IPS-18a (cell line): Measurements from ENCODE around the gene FHDC1.
"Not testable (repeated sequence)": the region's sequence is repeated elsewhere in the genome, so short reads cannot be mapped to it uniquely, and the experiment has no call there.

Experiments used
- H3K27ac ChIP-seq: one replicate; pipeline ENCODE4 v1.5.1; 2013; ENCODE audit warnings: low read length
- H3K27me3 ChIP-seq: one replicate; pipeline ENCODE4 v1.6.1; 2013; ENCODE audit warnings: mild to moderate bottlenecking, low read length; ENCODE audit not compliant: control insufficient read depth, insufficient read depth
- H3K36me3 ChIP-seq: one replicate; pipeline ENCODE4 v1.6.1; 2013; ENCODE audit warnings: low read depth, low read length; ENCODE audit not compliant: control insufficient read depth
- H3K4me1 ChIP-seq: one replicate; pipeline ENCODE4 v1.6.1; 2013; ENCODE audit warnings: low read depth, low read length; ENCODE audit not compliant: control insufficient read depth
- H3K4me3 ChIP-seq: one replicate; pipeline ENCODE4 v1.5.1; 2013; ENCODE audit warnings: low read length
- H3K9ac ChIP-seq: one replicate; pipeline ENCODE4 v1.6.1; 2013; ENCODE audit warnings: mild to moderate bottlenecking, low read length, moderate library complexity
- H3K9me3 ChIP-seq: one replicate; pipeline ENCODE4 v1.6.1; 2013; ENCODE audit warnings: low read depth, low read length; ENCODE audit not compliant: control insufficient read depth

The FHDC1 gene, protein sequence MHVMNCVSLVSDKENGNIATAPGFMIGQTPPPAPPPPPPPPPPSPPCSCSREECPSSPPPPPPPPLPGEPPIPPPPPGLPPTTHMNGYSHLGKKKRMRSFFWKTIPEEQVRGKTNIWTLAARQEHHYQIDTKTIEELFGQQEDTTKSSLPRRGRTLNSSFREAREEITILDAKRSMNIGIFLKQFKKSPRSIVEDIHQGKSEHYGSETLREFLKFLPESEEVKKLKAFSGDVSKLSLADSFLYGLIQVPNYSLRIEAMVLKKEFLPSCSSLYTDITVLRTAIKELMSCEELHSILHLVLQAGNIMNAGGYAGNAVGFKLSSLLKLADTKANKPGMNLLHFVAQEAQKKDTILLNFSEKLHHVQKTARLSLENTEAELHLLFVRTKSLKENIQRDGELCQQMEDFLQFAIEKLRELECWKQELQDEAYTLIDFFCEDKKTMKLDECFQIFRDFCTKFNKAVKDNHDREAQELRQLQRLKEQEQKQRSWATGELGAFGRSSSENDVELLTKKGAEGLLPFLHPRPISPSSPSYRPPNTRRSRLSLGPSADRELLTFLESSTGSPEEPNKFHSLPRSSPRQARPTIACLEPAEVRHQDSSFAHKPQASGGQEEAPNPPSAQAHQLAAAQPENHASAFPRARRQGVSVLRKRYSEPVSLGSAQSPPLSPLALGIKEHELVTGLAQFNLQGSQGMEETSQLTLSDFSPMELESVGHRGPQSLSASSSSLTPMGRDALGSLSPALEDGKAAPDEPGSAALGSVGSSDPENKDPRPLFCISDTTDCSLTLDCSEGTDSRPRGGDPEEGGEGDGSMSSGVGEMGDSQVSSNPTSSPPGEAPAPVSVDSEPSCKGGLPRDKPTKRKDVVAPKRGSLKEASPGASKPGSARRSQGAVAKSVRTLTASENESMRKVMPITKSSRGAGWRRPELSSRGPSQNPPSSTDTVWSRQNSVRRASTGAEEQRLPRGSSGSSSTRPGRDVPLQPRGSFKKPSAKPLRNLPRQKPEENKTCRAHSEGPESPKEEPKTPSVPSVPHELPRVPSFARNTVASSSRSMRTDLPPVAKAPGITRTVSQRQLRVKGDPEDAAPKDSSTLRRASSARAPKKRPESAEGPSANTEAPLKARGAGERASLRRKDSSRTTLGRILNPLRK

DNA sequence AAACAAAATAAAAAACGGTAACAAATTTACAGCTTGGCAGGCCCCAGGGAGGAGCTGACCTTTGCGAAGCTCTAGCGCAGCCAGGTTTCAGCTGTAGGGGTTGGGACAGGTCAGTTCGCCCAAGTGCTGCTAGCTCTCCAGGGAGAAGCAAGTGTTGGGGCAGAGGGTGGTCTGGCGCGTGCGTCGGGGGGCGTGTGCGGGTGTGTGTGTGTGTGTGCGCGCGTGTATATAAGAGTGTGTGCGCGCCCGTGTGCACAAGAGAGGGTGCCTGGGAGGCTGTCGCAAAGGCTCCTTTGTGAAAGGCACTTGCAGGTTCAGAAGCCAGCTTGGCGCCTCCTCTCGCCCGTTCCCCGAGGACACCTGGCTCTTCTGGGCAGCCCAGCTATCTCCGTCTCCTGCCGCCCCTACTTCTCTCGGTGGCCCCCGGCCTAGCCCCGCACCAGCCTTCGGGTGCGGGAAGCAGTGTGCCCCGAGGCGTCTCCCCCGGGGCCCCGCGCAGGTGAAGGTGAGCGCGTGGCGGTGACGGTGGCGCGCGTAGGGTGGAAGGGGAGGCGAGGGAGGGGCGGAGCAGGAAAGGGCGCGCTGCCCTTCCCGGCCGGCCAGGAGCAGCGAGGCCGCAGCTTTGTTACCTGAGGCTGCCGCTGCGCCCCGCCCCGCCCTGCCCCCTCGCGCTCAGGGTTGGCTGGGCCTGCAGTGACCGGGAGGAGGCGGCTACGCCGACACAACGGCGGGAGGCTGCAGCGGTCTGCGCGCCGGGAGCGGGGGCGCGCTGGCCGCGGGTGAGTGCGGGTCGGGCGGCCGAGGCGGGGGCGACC, at the start of gene FHDC1:
TSS of gene FHDC1 (plus strand) at position 693 of the 815 bp plus-strand sequence. CDS start 6,735 bp downstream, outside the sequence.
- Histone ChIP-seq H3K36me3 (no peaks in the 10 kb centered on the region), H3K9ac (peak within 1 kb of the TSS; percentile 77), H3K27me3 (peaks cover 45% of the 10 kb centered on the region), H3K4me3 (peak within 1 kb of the TSS; percentile 79), H3K9me3 (no peaks in the 10 kb centered on the region), H3K27ac (no peak within 1 kb of the TSS), H3K4me1 (peaks cover 23% of the 10 kb centered on the region)

DNA sequence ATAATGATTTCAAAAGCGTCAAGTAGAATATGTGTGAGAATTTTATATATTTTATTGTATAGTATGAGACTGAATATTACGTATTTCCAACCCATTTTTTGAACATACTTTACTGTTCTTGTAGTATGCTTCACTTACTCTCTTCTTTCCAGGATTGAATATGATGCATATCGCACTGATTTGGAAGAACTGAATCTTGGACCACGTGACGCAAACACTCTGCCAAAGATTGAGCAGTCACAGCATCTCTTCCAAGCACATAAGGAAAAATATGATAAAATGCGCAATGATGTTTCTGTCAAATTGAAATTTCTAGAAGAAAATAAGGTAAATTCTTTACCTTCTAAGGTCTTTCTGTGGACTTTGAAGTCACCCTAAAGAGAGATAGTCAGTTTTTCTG, 48.1 kb upstream of the FHDC1 start:
- H3K27me3 ChIP-seq: no peaks in the 10 kb centered on the region
- H3K27ac ChIP-seq: no peak overlapping the region
- H3K4me3 ChIP-seq: no peak overlapping the region

DNA sequence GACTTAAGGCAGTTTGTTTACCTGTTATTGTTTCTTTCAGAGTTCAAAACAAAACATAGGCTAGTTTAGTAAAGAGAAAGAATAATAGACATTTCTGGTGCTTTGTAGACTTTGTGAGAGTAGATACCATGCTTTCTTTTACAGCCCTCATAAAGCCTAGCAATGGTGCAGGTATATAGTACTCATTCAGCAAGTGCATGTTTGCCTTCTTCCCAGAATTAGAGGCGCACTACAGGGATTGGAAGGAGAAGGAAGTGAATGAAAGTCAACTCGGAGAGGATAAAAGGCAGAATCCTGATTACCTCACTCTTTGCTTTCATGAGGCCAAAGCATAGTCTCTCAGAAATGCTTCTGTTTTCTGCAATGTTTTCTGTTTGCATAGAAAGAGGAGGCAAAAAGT, 43.1 kb upstream of the FHDC1 start:
- no peaks in the 10 kb centered on the region for H3K27me3 ChIP-seq
- H3K36me3 ChIP-seq: peaks cover 12% of the 10 kb centered on the region
- no peak overlapping the region for H3K27ac ChIP-seq
- H3K4me3 ChIP-seq: no peak overlapping the region
- H3K9ac ChIP-seq: no peak overlapping the region
- H3K4me1 ChIP-seq: no peaks in the 10 kb centered on the region
- no peaks in the 10 kb centered on the region for H3K9me3 ChIP-seq

More for the DNA sequence above, 48.1 kb upstream of the FHDC1 start:
- Histone ChIP-seq H3K4me1 (peaks cover 15% of the 10 kb centered on the region), H3K9me3 (no peaks in the 10 kb centered on the region), H3K9ac (no peak overlapping the region), H3K36me3 (peaks cover 10% of the 10 kb centered on the region)

DNA sequence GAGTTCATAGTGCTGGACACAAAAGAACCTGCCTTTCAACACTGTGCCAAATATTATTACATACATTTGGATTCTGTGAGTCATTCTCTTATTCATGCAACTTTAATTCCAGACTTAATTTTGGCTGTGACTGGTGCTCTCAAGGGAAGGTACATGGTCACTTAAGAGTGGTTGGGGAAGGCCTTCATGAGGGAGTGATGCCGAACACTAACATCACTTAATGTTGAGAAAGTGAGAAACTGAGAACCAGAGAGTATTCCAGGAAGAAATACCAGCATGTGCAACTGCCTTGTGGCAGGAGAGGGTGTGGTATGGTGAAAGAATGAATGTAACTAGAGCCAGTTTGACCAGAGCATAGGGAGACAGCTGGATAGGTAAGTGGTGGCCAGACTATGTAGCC, 41.5 kb upstream of the FHDC1 start:
- Histone ChIP-seq H3K9me3 (no peaks in the 10 kb centered on the region), H3K4me1 (no peaks in the 10 kb centered on the region), H3K27me3 (no peaks in the 10 kb centered on the region), H3K9ac (no peak overlapping the region), H3K27ac (no peak overlapping the region), H3K4me3 (no peak overlapping the region), H3K36me3 (peaks cover 6% of the 10 kb centered on the region)

DNA sequence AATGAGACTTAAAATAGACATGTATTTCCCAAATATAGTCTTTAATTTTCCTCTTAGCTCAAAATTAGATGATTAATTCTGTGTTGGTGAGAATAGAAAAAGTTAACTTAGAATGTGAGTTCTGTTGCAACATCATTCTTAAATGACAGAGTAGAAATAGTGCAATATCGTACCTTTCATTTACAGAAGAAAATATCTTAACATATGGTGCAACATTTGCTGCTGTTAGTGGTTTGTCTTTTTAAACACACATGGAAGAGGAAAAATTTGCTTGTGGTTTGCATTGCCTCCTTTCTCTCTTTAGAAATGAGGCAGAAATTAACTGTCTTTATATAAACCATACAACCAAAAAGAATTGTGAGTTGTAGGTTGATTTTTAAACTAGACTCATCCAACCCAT, 39.3 kb upstream of the FHDC1 start:
- no peak overlapping the region for H3K9ac ChIP-seq
- H3K4me3 ChIP-seq: no peak overlapping the region
- H3K36me3 ChIP-seq: peaks cover 6% of the 10 kb centered on the region
- H3K4me1 ChIP-seq: no peaks in the 10 kb centered on the region
- no peak overlapping the region for H3K27ac ChIP-seq
- no peaks in the 10 kb centered on the region for H3K9me3 ChIP-seq
- no peaks in the 10 kb centered on the region for H3K27me3 ChIP-seq

DNA sequence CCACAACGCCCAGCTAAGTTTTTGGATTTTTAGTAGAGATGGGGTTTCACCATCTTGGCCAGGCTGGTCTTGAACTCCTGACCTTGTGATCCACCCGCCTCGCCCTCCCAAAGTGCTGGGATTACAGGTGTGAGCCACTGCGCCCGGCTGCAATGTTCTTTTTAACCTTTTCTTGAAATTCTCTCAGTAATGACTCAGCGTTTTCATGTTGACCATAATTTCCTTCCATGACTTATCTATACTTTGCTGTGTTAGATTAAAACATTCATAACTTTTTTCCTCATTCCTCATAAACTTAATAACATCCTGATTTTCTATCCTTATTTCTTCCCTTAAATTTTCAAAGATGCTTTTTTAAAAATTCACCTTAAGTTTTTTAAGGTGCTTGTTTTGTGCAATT, 38.0 kb upstream of the FHDC1 start:
- not testable (repeated sequence) for H3K4me1 ChIP-seq, H3K9ac ChIP-seq, H3K4me3 ChIP-seq, H3K36me3 ChIP-seq, H3K27me3 ChIP-seq, H3K9me3 ChIP-seq, H3K27ac ChIP-seq

DNA sequence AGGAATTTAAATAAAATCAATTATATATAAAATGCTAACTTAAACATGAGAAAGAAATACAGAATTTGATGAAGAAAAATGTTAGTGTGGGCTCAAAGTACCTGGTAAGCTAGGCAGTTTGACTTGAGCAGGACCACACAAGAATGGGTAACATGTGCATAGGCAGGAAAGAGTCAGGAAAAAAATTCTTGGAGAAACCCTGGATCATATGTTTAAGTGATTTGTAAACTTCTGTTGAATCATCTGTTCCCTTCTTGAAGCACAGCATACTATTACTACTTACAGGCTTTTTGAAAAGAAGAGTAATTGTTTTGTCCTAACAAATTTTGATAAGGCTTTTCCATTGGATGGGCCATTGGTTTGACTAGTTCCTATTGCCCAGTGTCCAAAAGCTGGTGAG, 37.5 kb upstream of the FHDC1 start:
- no peaks in the 10 kb centered on the region for H3K27me3 ChIP-seq
- no peak overlapping the region for H3K27ac ChIP-seq
- peaks cover 3% of the 10 kb centered on the region for H3K4me1 ChIP-seq
- no peak overlapping the region for H3K9ac ChIP-seq
- no peak overlapping the region for H3K4me3 ChIP-seq
- H3K36me3 ChIP-seq: peaks cover 4% of the 10 kb centered on the region
- H3K9me3 ChIP-seq: no peaks in the 10 kb centered on the region

DNA sequence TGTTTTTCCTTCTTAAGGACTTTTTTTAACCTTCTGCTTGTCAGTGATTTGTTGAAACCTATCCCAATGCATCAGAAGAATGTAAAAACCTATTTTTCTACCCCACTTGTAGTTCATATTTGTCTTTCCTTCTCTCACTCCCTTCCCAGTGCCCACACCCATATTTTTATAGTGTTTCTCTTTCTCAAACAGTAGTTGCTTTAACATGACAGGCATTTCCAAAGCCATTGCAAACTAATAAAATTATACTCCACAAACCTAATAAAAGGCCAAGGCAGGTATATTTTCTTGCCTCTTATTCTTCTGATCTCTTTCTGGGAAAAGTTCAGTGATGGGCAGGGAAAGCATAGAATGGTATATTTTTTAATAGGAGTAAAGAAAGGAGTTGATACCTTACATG, 35.7 kb upstream of the FHDC1 start:
- Histone ChIP-seq H3K4me1 (peaks cover 4% of the 10 kb centered on the region), H3K9ac (no peak overlapping the region), H3K27ac (no peak overlapping the region), H3K4me3 (no peak overlapping the region), H3K9me3 (no peaks in the 10 kb centered on the region), H3K27me3 (no peaks in the 10 kb centered on the region), H3K36me3 (no peaks in the 10 kb centered on the region)

DNA sequence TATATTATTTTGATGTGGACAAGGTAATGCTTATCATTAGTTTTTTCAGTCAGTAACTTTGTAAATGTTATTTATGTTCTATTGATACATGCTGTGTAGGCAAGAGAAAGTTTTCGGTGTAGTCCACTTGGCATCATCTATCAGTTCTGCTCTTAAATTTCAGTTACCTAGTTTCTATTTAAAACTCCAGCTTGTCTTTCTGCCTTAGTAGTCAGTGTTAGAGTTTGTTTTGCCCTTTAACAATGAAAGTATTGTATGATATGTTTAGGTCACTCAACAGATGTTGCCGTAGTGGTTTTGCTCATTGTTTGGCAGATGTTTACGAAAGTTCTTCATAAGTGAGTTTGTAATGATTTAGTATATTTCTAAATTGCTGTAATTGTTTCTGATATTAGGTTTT, 34.9 kb upstream of the FHDC1 start:
- peaks cover 4% of the 10 kb centered on the region for H3K4me1 ChIP-seq
- H3K9me3 ChIP-seq: no peaks in the 10 kb centered on the region
- no peaks in the 10 kb centered on the region for H3K27me3 ChIP-seq
- H3K4me3 ChIP-seq: no peak overlapping the region
- no peak overlapping the region for H3K9ac ChIP-seq
- no peak overlapping the region for H3K27ac ChIP-seq
- no peaks in the 10 kb centered on the region for H3K36me3 ChIP-seq

DNA sequence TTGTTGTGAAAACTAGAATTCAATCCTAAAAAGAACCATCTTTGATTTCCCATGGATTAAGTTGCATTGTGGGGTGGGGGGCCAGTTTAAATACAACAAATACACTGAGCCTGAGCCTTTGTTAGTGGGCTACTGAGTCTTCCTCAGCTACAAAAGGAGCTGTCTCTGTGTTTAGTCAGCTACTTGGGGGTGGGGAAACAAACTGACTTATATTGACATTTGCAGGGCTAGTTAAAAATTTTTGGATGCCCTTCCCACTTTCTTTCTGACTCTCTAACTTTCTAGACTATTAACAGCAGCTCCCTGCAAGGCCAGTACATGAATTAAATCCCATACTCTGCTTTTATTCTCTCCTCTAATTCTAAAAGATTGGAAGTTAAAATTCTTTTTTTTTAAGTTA, 32.5 kb upstream of the FHDC1 start:
- no peaks in the 10 kb centered on the region for H3K27me3 ChIP-seq
- H3K9ac ChIP-seq: no peak overlapping the region
- H3K4me3 ChIP-seq: no peak overlapping the region
- H3K4me1 ChIP-seq: peaks cover 4% of the 10 kb centered on the region
- H3K27ac ChIP-seq: no peak overlapping the region
- H3K9me3 ChIP-seq: no peaks in the 10 kb centered on the region
- H3K36me3 ChIP-seq: peaks cover 3% of the 10 kb centered on the region

DNA sequence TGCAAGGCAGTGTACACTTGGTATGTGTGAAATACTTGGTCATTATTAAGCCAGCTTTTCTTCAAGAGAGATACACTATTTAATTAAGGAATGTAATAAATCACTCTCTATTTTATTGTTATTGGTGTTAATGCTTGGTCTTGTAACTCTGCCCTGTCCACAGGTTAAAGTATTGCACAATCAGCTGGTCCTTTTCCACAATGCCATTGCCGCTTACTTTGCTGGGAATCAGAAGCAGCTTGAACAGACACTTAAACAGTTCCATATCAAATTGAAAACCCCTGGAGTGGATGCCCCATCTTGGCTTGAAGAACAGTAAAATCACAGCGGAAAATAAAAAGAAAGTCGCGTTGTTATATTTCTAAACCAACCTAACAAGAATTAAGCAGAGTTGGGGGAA, 26.2 kb upstream of the FHDC1 start:
- Histone ChIP-seq H3K9me3 (no peaks in the 10 kb centered on the region), H3K27me3 (no peaks in the 10 kb centered on the region), H3K4me1 (no peaks in the 10 kb centered on the region), H3K27ac (no peak overlapping the region), H3K4me3 (no peak overlapping the region), H3K9ac (no peak overlapping the region), H3K36me3 (peaks cover 3% of the 10 kb centered on the region)
